ENCODE measurements around the gene IL2RA.

- no peak for TF ChIP-seq POLR2A (IDR thresholded peaks at IDR 0.05)
- no peak for TF ChIP-seq CTCF (IDR thresholded peaks at IDR 0.05)
Observed at GRCh38 chr10:6064119-6064518, 2.0 kb upstream of the IL2RA start.
